Head of caudate nucleus (tissue), 42 donors: ENCODE results near the gene DTX4.
A peak's percentile ranks its signal among the peaks of the same experiment; 100 is the strongest.
"Not testable (repeated sequence)": the region's sequence is repeated elsewhere in the genome, so short reads cannot be mapped to it uniquely, and the experiment has no call there.

Source experiments
- DNase-seq, 42 donors: peaks; one replicate each; pipeline versions ENCODE4 v3.0.0 to v3.0.0-alpha.2; 2020 to 2021; ENCODE audit warnings: mixed read lengths in 7 of 42
- intact Hi-C: fragments of 100-400 bp; cut with DNase I; formaldehyde crosslinking; loops from one replicate; pipeline ENCODE4 v1.15.0; 2022

Gene DTX4

GRCh38 chr11:59171508-59172322 is at the start of gene DTX4:
Gene DTX4, plus strand, starts transcription at chr11:59172132. Its CDS starts 464 bp downstream, at chr11:59172596.
- peak; percentile 91 to 98 (median 95) for DNase-seq
- intact Hi-C loops = loop anchor here (2.0 to 5.0 kb wide), 2 partner anchors 37 to 111 kb away; no protein-coding TSS in a partner anchor

- DNase-seq = peak; percentile 59 to 93 (median 84)
- intact Hi-C loops = no loop called here
Measured at GRCh38 chr11:59135648-59136461, 36.1 kb upstream of the DTX4 start.

- DNase-seq, intact Hi-C loops: not testable (repeated sequence)
Measured at GRCh38 chr11:59136551-59136950, 35.4 kb upstream of the DTX4 start.

- intact Hi-C loops = no loop called here
- DNase-seq = no peak
Measured at GRCh38 chr11:59137190-59137589, 34.7 kb upstream of the DTX4 start.

GRCh38 chr11:59138643-59139042 is 33.3 kb upstream of the DTX4 start:
- no peak for DNase-seq
- intact Hi-C loops = no loop called here

GRCh38 chr11:59141191-59141590 is 30.7 kb upstream of the DTX4 start:
- no peak for DNase-seq
- intact Hi-C loops = no loop called here

GRCh38 chr11:59141673-59142460 is 30.1 kb upstream of the DTX4 start:
- intact Hi-C loops = no loop called here
- DNase-seq = no peak

GRCh38 chr11:59142530-59143507 is 29.1 kb upstream of the DTX4 start, which contains the start of gene FAM111A:
Gene FAM111A, plus strand, starts transcription at chr11:59142856. Its CDS starts 6,017 bp downstream, at chr11:59148873.
- intact Hi-C loops = no loop called here
- DNase-seq = peak; percentile 53 to 88 (median 74)

- no peak for DNase-seq
- intact Hi-C loops = no loop called here
Measured at GRCh38 chr11:59144096-59144495, 27.8 kb upstream of the DTX4 start.

- intact Hi-C loops = no loop called here
Measured at GRCh38 chr11:59144579-59145345, 27.2 kb upstream of the DTX4 start.

GRCh38 chr11:59145534-59145933 is 26.4 kb upstream of the DTX4 start:
- no peak for DNase-seq
- intact Hi-C loops = no loop called here

More at GRCh38 chr11:59144579-59145345, 27.2 kb upstream of the DTX4 start:
- DNase-seq = peak; percentile 27 to 79 (median 56)

GRCh38 chr11:59151761-59152160 is 20.2 kb upstream of the DTX4 start:
- no peak for DNase-seq
- intact Hi-C loops = no loop called here

GRCh38 chr11:59152312-59152951 is 19.5 kb upstream of the DTX4 start:
- intact Hi-C loops = no loop called here
- DNase-seq = no peak

- no peak for DNase-seq
- intact Hi-C loops = no loop called here
Measured at GRCh38 chr11:59154610-59155009, 17.3 kb upstream of the DTX4 start.

- intact Hi-C loops = no loop called here
Measured at GRCh38 chr11:59157433-59157832, 14.5 kb upstream of the DTX4 start.

GRCh38 chr11:59158206-59159068 is 13.5 kb upstream of the DTX4 start:
- peak in 36 of 42 donors; percentile 23 to 86 (median 62) for DNase-seq
- intact Hi-C loops = no loop called here

More at GRCh38 chr11:59157433-59157832, 14.5 kb upstream of the DTX4 start:
- DNase-seq = no peak
